Measurements from ENCODE around the gene CMKLR1. TPM values are rescaled to one million over a fixed set of nuclear protein-coding genes. Genes with fewer than 3 reads are reported as not detected.

Gene CMKLR1
- total and polyA plus RNA-seq, 2 donors (not counting 1 experiment from before 2014, with no cell fraction given) = 0.82 TPM; not detected in 1

DNA sequence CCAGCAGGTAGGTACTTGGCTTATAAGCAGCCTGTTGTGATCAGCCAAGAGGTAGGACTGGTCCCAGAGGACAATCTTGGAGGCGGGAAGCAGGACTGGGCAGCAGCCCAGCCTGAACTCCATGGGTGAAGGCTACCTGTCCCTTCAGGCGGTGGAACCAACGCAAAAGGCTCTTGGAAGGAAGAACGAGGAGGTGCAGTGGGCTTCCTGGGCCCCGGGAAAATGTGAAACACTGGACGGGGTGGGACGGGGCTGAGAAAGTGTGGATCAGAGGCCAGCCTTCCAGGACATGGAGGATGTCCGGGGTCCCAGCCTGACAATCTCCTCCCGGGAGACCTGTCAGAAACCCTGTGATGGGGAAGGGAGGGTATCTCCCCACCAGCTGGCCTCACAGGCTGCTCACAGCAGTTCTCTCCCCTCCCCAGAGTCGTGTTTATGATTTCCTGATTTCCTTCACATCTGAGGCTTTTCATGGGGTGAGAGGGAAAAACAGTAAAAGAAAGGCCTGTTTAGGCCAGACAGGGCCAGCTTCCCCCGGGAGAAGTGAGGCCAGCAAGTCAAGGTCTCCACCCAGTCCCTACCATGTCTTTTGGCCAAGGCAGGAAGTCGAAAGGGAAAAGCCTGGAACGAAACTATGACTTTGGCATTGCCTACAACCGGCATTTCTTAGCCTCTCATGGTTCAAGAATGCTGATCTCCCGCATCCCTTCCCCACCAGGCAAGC, 11.3 kb downstream of the CMKLR1 start:
- H4K20me1 ChIP-seq (ENCODE audit: control insufficient read depth, extremely low read depth, insufficient read depth, low read length) = no peaks in the 10 kb centered on the region
- H3K4me2 ChIP-seq (ENCODE audit: extremely low read depth, insufficient read depth, low read length) = no peak overlapping the region

DNA sequence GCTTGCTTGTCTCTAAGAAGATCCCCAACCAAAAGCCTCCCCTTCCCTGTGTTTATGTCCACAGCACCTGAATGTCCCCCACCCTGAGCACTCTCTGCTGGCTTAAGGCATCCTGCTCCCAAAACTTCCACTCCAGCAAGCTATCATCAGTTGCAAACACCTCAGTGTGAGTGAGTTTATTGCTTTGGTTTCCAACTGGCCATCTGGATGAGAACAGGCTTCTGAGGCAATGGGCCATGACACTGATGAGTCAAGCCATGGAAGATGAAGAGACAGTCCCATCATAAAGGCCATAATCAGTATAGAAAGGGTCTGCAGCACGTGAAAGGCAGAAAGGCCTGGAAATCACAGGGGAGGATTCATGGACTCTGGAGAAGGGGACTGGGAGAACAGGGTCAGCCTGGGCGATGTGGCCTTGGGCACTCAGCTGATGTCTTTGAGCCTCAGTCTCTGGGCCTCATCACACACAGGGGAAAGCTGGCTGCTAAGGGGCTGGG, 12.8 kb downstream of the CMKLR1 start:
- no peaks in the 10 kb centered on the region for H3K36me3 ChIP-seq (ENCODE audit: control insufficient read depth, insufficient read depth, low read length)
- DNase-seq (ENCODE audit: low read depth in 2 of 2) = no peak
- no peak overlapping the region for H3K9ac ChIP-seq (ENCODE audit: insufficient read depth, low read length)

More for the DNA sequence above, 11.3 kb downstream of the CMKLR1 start:
- H3K9ac ChIP-seq (ENCODE audit: insufficient read depth, low read length) = no peak overlapping the region
- no peaks in the 10 kb centered on the region for H3K36me3 ChIP-seq (ENCODE audit: control insufficient read depth, insufficient read depth, low read length)
- no peak for TF ChIP-seq EZH2 (IDR thresholded peaks at IDR 0.05; ENCODE audit: low read length, missing control alignments)
- TF ChIP-seq CTCF (conservative IDR thresholded peaks at IDR 0.05 in 1 of 2, IDR thresholded peaks at IDR 0.05 in 1 of 2; ENCODE audit: low read depth in 1 of 2, low read length in 2 of 2) = no peak
- H3K4me3 ChIP-seq (replicated peaks in 1 of 4; ENCODE audit: control extremely low read depth in 1 of 4, insufficient read depth in 1 of 4, low read depth in 3 of 4, low read length in 4 of 4) = no peak overlapping the region
- no peak for DNase-seq (ENCODE audit: low read depth in 2 of 2)
- no peaks in the 10 kb centered on the region for H3K4me1 ChIP-seq (ENCODE audit: control insufficient read depth, extremely low read depth, insufficient read depth, low read length)
- no peaks in the 10 kb centered on the region for H3K9me3 ChIP-seq (ENCODE audit: control insufficient read depth, insufficient read depth, low read depth, low read length)
- H3K27me3 ChIP-seq (ENCODE audit: control insufficient read depth, insufficient read depth, low read length) = no peaks in the 10 kb centered on the region
- no peak overlapping the region for H2AFZ ChIP-seq (ENCODE audit: low read length)
- H3K79me2 ChIP-seq (ENCODE audit: control insufficient read depth, insufficient read depth, low read length) = no peaks in the 10 kb centered on the region
- no peak overlapping the region for H3K27ac ChIP-seq (ENCODE audit: insufficient read depth, low read length)

DNA sequence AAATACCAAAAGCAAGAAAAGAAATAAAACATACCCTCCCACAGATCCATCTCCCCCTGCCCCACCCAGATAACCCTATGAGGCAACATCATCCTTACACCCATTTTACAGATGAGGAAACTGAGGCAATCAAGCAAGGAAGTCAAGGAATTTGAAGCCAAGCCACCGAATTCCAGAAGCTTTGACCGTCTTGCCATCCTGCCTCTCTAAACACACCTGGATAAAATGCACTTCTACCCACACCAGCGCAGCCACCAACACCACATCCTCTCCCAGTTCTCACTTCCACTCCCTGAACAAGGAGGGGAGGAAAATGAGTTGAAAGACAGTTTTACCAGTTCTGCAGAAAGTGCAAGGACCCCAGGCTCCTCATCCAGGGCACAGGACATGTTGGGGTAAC, 13.6 kb downstream of the CMKLR1 start:
- H3K27ac ChIP-seq (ENCODE audit: insufficient read depth, low read length) = no peak overlapping the region
- no peak for DNase-seq (ENCODE audit: low read depth in 2 of 2)
- no peak overlapping the region for H3K9ac ChIP-seq (ENCODE audit: insufficient read depth, low read length)
- H2AFZ ChIP-seq (ENCODE audit: low read length) = no peak overlapping the region
- H3K4me3 ChIP-seq (replicated peaks in 1 of 4; ENCODE audit: control extremely low read depth in 1 of 4, insufficient read depth in 1 of 4, low read depth in 3 of 4, low read length in 4 of 4) = no peak overlapping the region
- TF ChIP-seq CTCF (conservative IDR thresholded peaks at IDR 0.05 in 1 of 2, IDR thresholded peaks at IDR 0.05 in 1 of 2; ENCODE audit: low read depth in 1 of 2, low read length in 2 of 2) = no peak
- TF ChIP-seq EZH2 (IDR thresholded peaks at IDR 0.05; ENCODE audit: low read length, missing control alignments) = no peak
- H3K36me3 ChIP-seq (ENCODE audit: control insufficient read depth, insufficient read depth, low read length) = no peaks in the 10 kb centered on the region
- no peaks in the 10 kb centered on the region for H3K79me2 ChIP-seq (ENCODE audit: control insufficient read depth, insufficient read depth, low read length)
- no peaks in the 10 kb centered on the region for H4K20me1 ChIP-seq (ENCODE audit: control insufficient read depth, extremely low read depth, insufficient read depth, low read length)
- no peaks in the 10 kb centered on the region for H3K9me3 ChIP-seq (ENCODE audit: control insufficient read depth, insufficient read depth, low read depth, low read length)
- H3K4me2 ChIP-seq (ENCODE audit: extremely low read depth, insufficient read depth, low read length) = no peak overlapping the region
- no peaks in the 10 kb centered on the region for H3K27me3 ChIP-seq (ENCODE audit: control insufficient read depth, insufficient read depth, low read length)
- no peaks in the 10 kb centered on the region for H3K4me1 ChIP-seq (ENCODE audit: control insufficient read depth, extremely low read depth, insufficient read depth, low read length)

More for the DNA sequence above, 12.8 kb downstream of the CMKLR1 start:
- Histone ChIP-seq H3K4me2 (ENCODE audit: extremely low read depth, insufficient read depth, low read length) (no peak overlapping the region), H3K4me1 (ENCODE audit: control insufficient read depth, extremely low read depth, insufficient read depth, low read length) (no peaks in the 10 kb centered on the region), H3K27me3 (ENCODE audit: control insufficient read depth, insufficient read depth, low read length) (no peaks in the 10 kb centered on the region), H2AFZ (ENCODE audit: low read length) (no peak overlapping the region), H3K9me3 (ENCODE audit: control insufficient read depth, insufficient read depth, low read depth, low read length) (no peaks in the 10 kb centered on the region), H4K20me1 (ENCODE audit: control insufficient read depth, extremely low read depth, insufficient read depth, low read length) (no peaks in the 10 kb centered on the region), H3K27ac (ENCODE audit: insufficient read depth, low read length) (no peak overlapping the region), H3K4me3 (replicated peaks in 1 of 4; ENCODE audit: control extremely low read depth in 1 of 4, insufficient read depth in 1 of 4, low read depth in 3 of 4, low read length in 4 of 4) (no peak overlapping the region), H3K79me2 (ENCODE audit: control insufficient read depth, insufficient read depth, low read length) (no peaks in the 10 kb centered on the region)
- TF ChIP-seq EZH2 (IDR thresholded peaks at IDR 0.05; ENCODE audit: low read length, missing control alignments) (no peak), CTCF (conservative IDR thresholded peaks at IDR 0.05 in 1 of 2, IDR thresholded peaks at IDR 0.05 in 1 of 2; ENCODE audit: low read depth in 1 of 2, low read length in 2 of 2) (no peak)

All from fibroblast of lung (primary cell).